ENCODE measurements around the gene CGB7.
"Not testable (repeated sequence)": the region's sequence is repeated elsewhere in the genome, so short reads cannot be mapped to it uniquely, and the experiment has no call there.

The CGB7 gene

GRCh38 chr19:49085868-49086232, 28.3 kb upstream of the CGB7 start:
- WGBS (ENCODE audit: insufficient coverage) = 3% methylated on average over 14 of the region's 14 CpGs
- Histone ChIP-seq H3K9me3 (ENCODE audit: control extremely low read depth in 1 of 5, control insufficient read depth in 4 of 5, insufficient read depth in 2 of 5, low read depth in 1 of 5, low read length in 4 of 5) (no peaks in the 10 kb centered on the region), H3K27ac (ENCODE audit: insufficient read depth in 1 of 2, low read depth in 1 of 2, low read length in 2 of 2, poor library complexity in 1 of 2, severe bottlenecking in 2 of 2) (peak overlapping the region; percentile 78 to 93), H3K4me1 (ENCODE audit: control extremely low read depth in 1 of 4, control insufficient read depth in 4 of 4, insufficient read depth in 4 of 4, low read length in 3 of 4) (peaks cover 0 to 23% (median 20%) of the 10 kb centered on the region in 4 experiments), H3K4me3 (ENCODE audit: control insufficient read depth in 1 of 7, extremely low read depth in 1 of 7, insufficient read depth in 4 of 7, low read depth in 2 of 7, low read length in 6 of 7) (peak overlapping the region; percentile 82 to 99 (median 93)), H3K27me3 (replicated peaks in 2 of 5; ENCODE audit: control insufficient read depth in 4 of 5, insufficient read depth in 5 of 5, low read length in 4 of 5) (no peaks in the 10 kb centered on the region), H3K36me3 (ENCODE audit: control insufficient read depth in 4 of 4, insufficient read depth in 4 of 4, low read length in 3 of 4) (peaks cover 10 to 32% (median 26%) of the 10 kb centered on the region in 4 experiments)
- DNase-seq = no peak
- ChIA-PET CTCF (interaction anchor here (0.8 kb wide), 1 partner anchor 9 kb away, joined by 4 read pairs; no protein-coding TSS in a partner anchor), POLR2A (no interaction called here)

GRCh38 chr19:49085020-49085867, 27.7 kb upstream of the CGB7 start, which contains the start of gene SNRNP70:
Gene SNRNP70, plus strand, starts transcription at chr19:49085451. Its CDS starts 964 bp downstream, at chr19:49086415.
- ChIA-PET POLR2A (interaction anchor here (0.5 kb wide), 1 partner anchor 32 kb away, joined by 4 read pairs; no protein-coding TSS in a partner anchor), CTCF (no interaction called here)
- Histone ChIP-seq H3K4me3 (ENCODE audit: control insufficient read depth in 1 of 7, extremely low read depth in 1 of 7, insufficient read depth in 4 of 7, low read depth in 2 of 7, low read length in 6 of 7) (peak within 1 kb of the TSS; percentile 82 to 99 (median 93)), H3K36me3 (ENCODE audit: control insufficient read depth in 4 of 4, insufficient read depth in 4 of 4, low read length in 3 of 4) (peaks cover 4 to 26% (median 20%) of the 10 kb centered on the region in 4 experiments), H3K27me3 (replicated peaks in 2 of 5; ENCODE audit: control insufficient read depth in 4 of 5, insufficient read depth in 5 of 5, low read length in 4 of 5) (no peaks in the 10 kb centered on the region), H3K4me1 (ENCODE audit: control extremely low read depth in 1 of 4, control insufficient read depth in 4 of 4, insufficient read depth in 4 of 4, low read length in 3 of 4) (peaks cover 0 to 23% (median 20%) of the 10 kb centered on the region in 4 experiments), H3K9me3 (ENCODE audit: control extremely low read depth in 1 of 5, control insufficient read depth in 4 of 5, insufficient read depth in 2 of 5, low read depth in 1 of 5, low read length in 4 of 5) (no peaks in the 10 kb centered on the region), H3K27ac (ENCODE audit: insufficient read depth in 1 of 2, low read depth in 1 of 2, low read length in 2 of 2, poor library complexity in 1 of 2, severe bottlenecking in 2 of 2) (peak within 1 kb of the TSS; percentile 78 to 93)
- peak; percentile 100 for DNase-seq
- WGBS (ENCODE audit: insufficient coverage) = under 1% methylated on average over 77 of the region's 89 CpGs

DNA sequence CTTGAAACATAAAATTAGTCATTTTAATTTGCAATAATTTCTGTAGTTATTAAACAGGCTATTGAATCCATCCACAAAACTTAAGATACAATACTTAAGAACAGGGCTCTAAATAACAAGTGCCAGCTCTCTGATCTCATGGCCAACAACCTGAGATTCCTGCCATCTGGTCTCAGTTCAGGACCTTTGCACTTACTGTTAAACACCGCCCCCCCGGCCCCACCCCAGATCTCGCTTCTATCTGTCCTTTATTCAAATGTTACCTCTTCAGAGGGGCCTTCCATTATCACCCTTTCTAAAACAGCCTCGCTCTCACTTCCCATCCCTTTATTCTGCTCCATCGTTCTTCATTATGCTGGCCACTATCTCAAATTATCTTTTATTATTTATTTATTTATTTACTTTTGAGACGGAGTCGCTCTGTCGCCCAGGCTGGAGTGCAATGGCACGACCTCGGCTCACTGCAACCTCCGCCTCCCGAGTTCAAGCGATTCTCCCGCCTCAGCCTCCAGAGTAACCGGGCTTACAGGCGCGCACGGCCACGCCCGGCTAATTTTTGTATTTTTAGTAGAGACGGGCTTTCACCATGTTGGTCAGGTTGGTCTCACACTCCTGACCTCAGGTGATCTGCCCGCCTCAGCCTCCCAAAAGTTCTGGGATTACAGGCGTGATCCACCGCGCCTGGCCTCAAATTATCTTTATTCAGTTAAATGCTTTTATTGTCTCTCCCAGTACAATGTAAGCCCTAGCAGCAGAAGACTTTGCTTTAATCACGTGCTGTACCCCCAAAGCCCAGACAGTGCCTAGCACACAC, 26.9 kb upstream of the CGB7 start:
- ChIA-PET CTCF (no interaction called here), POLR2A (interaction anchor here (0.5 kb wide), 1 partner anchor 31 kb away, joined by 4 read pairs; no protein-coding TSS in a partner anchor)
- no peaks in the 10 kb centered on the region for H3K27me3 ChIP-seq (replicated peaks in 2 of 5; ENCODE audit: control insufficient read depth in 4 of 5, insufficient read depth in 5 of 5, low read length in 4 of 5)
- H3K36me3 ChIP-seq (ENCODE audit: control insufficient read depth in 4 of 4, insufficient read depth in 4 of 4, low read length in 3 of 4) = peaks cover 0 to 20% (median 15%) of the 10 kb centered on the region in 4 experiments
- H3K27ac ChIP-seq (ENCODE audit: insufficient read depth in 1 of 2, low read depth in 1 of 2, low read length in 2 of 2, poor library complexity in 1 of 2, severe bottlenecking in 2 of 2) = peak overlapping the region in 1 of 2 experiments; percentile 93
- 76% methylated on average over 24 of the region's 26 CpGs for WGBS (ENCODE audit: insufficient coverage)
- peaks cover 0 to 23% (median 20%) of the 10 kb centered on the region in 4 experiments for H3K4me1 ChIP-seq (ENCODE audit: control extremely low read depth in 1 of 4, control insufficient read depth in 4 of 4, insufficient read depth in 4 of 4, low read length in 3 of 4)
- H3K4me3 ChIP-seq (ENCODE audit: control insufficient read depth in 1 of 7, extremely low read depth in 1 of 7, insufficient read depth in 4 of 7, low read depth in 2 of 7, low read length in 6 of 7) = peak overlapping the region in 6 of 7 experiments; percentile 36 to 98 (median 88)
- no peak for DNase-seq
- H3K9me3 ChIP-seq (ENCODE audit: control extremely low read depth in 1 of 5, control insufficient read depth in 4 of 5, insufficient read depth in 2 of 5, low read depth in 1 of 5, low read length in 4 of 5) = no peaks in the 10 kb centered on the region

DNA sequence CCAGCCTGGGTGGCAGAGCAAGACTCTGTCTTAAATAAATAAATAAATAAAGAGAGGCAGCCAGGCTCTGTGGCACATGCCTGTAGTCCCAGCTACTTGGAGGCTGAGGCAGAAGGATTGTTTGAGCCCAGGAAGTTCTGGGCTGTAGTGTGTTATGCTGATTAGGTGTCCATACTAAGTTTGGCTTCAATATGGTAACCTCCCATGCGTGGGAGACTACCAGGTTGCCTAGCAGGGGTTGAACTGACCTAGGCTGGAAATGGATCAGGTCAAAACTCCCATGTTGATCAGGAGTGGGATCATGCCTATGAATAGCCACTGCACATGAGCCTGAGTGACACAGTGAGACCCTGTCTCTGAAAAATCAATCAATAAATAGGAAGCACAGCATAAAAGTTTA, 23.7 kb upstream of the CGB7 start:
- Histone ChIP-seq H3K4me1 (ENCODE audit: control extremely low read depth in 1 of 4, control insufficient read depth in 4 of 4, insufficient read depth in 4 of 4, low read length in 3 of 4) (peaks cover 0 to 13% (median 10%) of the 10 kb centered on the region in 4 experiments), H3K27ac (ENCODE audit: insufficient read depth in 1 of 2, low read depth in 1 of 2, low read length in 2 of 2, poor library complexity in 1 of 2, severe bottlenecking in 2 of 2) (no peak overlapping the region), H3K36me3 (ENCODE audit: control insufficient read depth in 4 of 4, insufficient read depth in 4 of 4, low read length in 3 of 4) (no peaks in the 10 kb centered on the region), H3K9me3 (ENCODE audit: control extremely low read depth in 1 of 5, control insufficient read depth in 4 of 5, insufficient read depth in 2 of 5, low read depth in 1 of 5, low read length in 4 of 5) (no peaks in the 10 kb centered on the region), H3K27me3 (replicated peaks in 2 of 5; ENCODE audit: control insufficient read depth in 4 of 5, insufficient read depth in 5 of 5, low read length in 4 of 5) (no peaks in the 10 kb centered on the region), H3K4me3 (ENCODE audit: control insufficient read depth in 1 of 7, extremely low read depth in 1 of 7, insufficient read depth in 4 of 7, low read depth in 2 of 7, low read length in 6 of 7) (no peak overlapping the region)
- WGBS (ENCODE audit: insufficient coverage) = 92% methylated on average over 1 of the region's 1 CpG
- ChIA-PET CTCF (interaction anchor here (1.3 kb wide), 1 partner anchor 16 kb away, joined by 5 read pairs; no protein-coding TSS in a partner anchor), POLR2A (no interaction called here)
- DNase-seq = no peak

DNA sequence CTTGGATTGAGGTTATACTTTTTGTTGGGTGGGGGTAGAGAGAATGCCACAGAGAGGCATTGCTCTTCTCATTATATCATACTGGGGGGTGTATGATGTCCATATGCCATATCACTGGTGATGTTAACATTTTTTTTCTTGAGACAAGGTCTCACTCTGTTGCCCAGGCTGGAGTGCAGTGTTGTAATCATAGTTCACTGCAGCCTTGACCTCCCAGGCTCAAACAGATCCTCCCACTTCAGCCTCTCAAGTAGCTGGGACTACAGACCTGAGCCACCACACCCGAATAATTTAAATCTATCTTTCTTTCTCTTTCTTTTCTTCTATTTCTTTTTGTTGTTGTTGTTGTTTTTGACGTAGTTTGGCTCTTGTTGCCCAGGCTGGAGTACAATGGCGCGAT, 22.8 kb upstream of the CGB7 start:
- Histone ChIP-seq H3K4me3 (ENCODE audit: control insufficient read depth in 1 of 7, extremely low read depth in 1 of 7, insufficient read depth in 4 of 7, low read depth in 2 of 7, low read length in 6 of 7) (no peak overlapping the region), H3K27me3 (replicated peaks in 2 of 5; ENCODE audit: control insufficient read depth in 4 of 5, insufficient read depth in 5 of 5, low read length in 4 of 5) (no peaks in the 10 kb centered on the region), H3K4me1 (ENCODE audit: control extremely low read depth in 1 of 4, control insufficient read depth in 4 of 4, insufficient read depth in 4 of 4, low read length in 3 of 4) (peaks cover 0 to 5% (median 5%) of the 10 kb centered on the region in 4 experiments), H3K36me3 (ENCODE audit: control insufficient read depth in 4 of 4, insufficient read depth in 4 of 4, low read length in 3 of 4) (no peaks in the 10 kb centered on the region), H3K27ac (ENCODE audit: insufficient read depth in 1 of 2, low read depth in 1 of 2, low read length in 2 of 2, poor library complexity in 1 of 2, severe bottlenecking in 2 of 2) (no peak overlapping the region), H3K9me3 (ENCODE audit: control extremely low read depth in 1 of 5, control insufficient read depth in 4 of 5, insufficient read depth in 2 of 5, low read depth in 1 of 5, low read length in 4 of 5) (no peaks in the 10 kb centered on the region)
- WGBS (ENCODE audit: insufficient coverage) = no CpG with 5 or more reads among the region's 4 CpGs
- POLR2A ChIA-PET = no interaction called here
- no peak for DNase-seq
- CTCF ChIA-PET = no interaction called here

DNA sequence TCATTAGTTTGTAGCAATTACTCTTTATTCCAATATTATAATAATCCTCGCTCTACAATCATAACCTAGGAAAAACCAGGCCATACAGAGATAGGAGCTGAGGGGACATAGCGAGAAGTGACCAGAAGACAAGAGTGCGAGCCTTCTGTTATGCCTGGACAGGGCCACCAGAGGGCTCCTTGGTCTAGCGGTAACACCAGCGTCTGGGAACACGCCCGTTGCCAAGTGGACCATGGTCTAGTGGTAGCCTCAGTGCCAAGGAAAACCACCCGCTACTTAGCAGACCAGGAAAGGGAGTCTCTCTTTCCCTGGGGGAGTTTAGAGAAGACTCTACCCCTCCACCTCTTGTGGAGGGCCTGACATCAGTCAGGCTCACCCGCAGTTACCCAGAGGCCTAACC, 17.3 kb upstream of the CGB7 start:
- CTCF ChIA-PET = interaction anchor here (1.3 to 2.3 kb wide), 3 partner anchors 12 to 125 kb away, joined by 3 to 5 read pairs (median 5); no protein-coding TSS in a partner anchor
- H3K27ac ChIP-seq (ENCODE audit: insufficient read depth in 1 of 2, low read depth in 1 of 2, low read length in 2 of 2, poor library complexity in 1 of 2, severe bottlenecking in 2 of 2); POLR2A ChIA-PET; H3K4me1 ChIP-seq (ENCODE audit: control extremely low read depth in 1 of 4, control insufficient read depth in 4 of 4, insufficient read depth in 4 of 4, low read length in 3 of 4); H3K36me3 ChIP-seq (ENCODE audit: control insufficient read depth in 4 of 4, insufficient read depth in 4 of 4, low read length in 3 of 4); H3K4me3 ChIP-seq (ENCODE audit: control insufficient read depth in 1 of 7, extremely low read depth in 1 of 7, insufficient read depth in 4 of 7, low read depth in 2 of 7, low read length in 6 of 7); DNase-seq: not testable (repeated sequence)
- H3K9me3 ChIP-seq (ENCODE audit: control extremely low read depth in 1 of 5, control insufficient read depth in 4 of 5, insufficient read depth in 2 of 5, low read depth in 1 of 5, low read length in 4 of 5) = peaks cover 0 to 12% (median 4%) of the 10 kb centered on the region in 5 experiments
- 4% methylated on average over 5 of the region's 9 CpGs for whole genome bisulfite sequencing (ENCODE audit: insufficient coverage)
- H3K27me3 ChIP-seq (replicated peaks in 2 of 5; ENCODE audit: control insufficient read depth in 4 of 5, insufficient read depth in 5 of 5, low read length in 4 of 5) = peaks cover 0 to 44% (median 20%) of the 10 kb centered on the region in 5 experiments
